HS-5 (cell line): Measurements from ENCODE around the gene EML4.
"Not testable (repeated sequence)": the region's sequence is repeated elsewhere in the genome, so short reads cannot be mapped to it uniquely, and the experiment has no call there.

ENCODE experiments used
- DNase-seq: peaks from one replicate; pipeline ENCODE4 v3.0.0-alpha.2; 2012; ENCODE audit warnings: low read depth

The EML4 gene

DNA sequence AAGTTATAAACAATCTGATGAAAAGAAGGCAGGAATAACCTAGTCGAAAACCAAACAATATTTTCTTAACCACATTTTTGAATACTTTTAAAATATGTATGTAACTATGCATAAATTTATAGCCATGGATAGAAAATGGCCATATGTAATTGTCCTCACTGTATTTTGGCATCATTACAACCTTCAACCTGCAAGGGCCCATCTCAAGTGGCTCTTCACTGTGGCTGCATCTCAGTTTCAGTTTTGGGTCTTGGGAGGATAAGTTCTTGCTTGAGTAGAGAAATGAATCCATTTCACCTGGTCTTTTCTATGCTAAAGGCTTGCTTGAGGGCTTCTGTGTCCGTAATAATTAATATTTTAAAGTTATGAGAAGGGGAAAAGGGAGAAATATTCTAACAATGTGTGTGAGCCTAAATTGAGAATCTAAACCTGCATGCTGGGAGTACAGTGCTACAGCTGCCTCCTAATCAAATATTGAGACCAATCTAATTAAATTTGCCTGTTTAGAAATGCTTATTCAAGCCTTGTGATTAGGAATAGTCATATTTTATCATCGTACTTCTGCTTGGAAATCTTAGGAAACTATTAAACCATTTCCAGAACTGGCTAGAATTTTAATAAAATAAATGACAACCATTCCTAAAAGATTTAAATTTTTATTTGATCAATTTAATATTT, 92.5 kb downstream of the EML4 start:
- no peak for DNase-seq

DNA sequence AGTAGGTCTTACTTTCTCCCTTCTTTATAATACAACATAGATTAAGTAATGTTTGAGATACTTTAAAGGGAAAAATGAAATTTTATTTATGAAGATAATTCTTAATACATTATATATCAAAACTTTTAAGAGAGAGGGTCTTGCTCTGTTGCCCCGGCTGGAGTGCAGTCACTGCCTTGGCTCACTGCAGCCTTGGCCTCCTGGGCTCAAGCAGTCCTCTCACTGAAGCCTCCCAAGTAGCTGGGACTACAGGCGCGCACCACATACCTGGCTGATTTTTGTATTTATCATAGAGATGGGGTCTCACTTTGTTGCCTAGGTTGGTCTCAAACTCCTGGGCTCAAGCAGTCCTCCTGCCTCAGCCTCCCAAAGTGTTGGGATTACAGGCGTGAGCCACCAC, 97.1 kb downstream of the EML4 start:
- no peak for DNase-seq

DNA sequence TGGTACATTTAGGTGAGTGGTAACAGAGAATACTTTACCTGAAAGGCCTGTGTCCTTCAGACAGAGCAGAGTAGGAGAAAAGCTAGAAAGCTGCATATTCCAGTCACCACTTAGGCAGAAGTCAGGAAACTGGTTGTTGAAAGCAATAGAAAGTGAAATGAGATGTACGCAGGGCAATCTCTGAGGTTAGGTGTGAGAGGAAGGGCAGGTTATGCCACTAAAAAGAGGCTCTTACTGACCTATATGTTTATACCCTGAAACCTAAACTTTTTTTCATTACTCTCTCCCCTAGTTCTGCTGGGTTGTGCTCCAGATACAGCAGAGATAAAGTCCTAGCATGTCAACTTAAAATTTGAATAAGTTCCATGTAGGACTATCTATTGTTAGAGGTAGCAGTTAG, 98.4 kb downstream of the EML4 start:
- no peak for DNase-seq

DNA sequence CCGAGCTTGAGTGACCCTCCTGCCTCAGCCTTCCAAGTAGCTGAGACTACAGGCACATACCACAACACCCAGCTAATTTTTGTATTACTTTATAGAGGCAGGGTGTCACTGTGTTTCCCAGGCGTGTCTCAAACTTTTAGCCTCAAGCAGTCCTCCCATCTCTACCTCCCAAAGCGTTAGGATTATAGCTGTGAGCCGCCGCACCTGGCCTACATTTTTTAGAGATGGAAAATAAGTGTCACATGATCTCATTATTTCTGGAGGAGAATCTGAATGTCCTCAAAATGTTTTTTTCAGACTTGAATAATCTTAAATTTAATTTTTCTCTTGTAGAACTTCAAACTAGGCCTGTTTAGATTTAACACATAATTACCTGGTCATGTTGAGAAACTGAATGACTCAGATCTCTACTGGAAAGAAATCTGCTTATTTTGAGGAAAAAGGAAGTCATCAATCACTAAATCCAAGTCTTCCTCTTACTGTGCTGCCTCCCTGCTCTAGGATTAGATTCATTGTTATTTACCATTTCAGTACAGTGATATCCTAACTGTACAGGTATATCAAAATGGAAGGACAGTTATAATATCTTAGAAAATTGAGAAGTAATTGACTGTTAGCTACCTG, 99.5 kb downstream of the EML4 start:
- DNase-seq = no peak

DNA sequence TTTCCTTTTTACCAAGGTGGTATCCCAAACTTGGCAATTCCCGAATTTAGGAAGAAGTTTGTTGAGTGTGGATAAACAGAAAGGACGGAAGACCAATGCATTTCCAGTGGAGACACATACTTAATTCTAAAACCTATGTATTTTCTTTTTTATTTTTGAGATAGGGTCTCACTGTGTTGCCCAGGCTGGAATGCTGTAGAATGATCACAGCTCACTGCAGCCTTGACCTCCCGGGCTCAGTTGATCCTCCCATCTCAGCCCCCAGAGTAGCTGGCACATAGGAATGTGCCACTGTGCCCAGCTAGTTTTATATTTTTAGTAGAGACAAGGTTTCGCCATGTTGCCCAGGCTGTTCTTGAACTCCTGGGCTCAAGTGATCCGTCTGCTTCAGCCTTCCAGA, 101.6 kb downstream of the EML4 start:
- DNase-seq = no peak

DNA sequence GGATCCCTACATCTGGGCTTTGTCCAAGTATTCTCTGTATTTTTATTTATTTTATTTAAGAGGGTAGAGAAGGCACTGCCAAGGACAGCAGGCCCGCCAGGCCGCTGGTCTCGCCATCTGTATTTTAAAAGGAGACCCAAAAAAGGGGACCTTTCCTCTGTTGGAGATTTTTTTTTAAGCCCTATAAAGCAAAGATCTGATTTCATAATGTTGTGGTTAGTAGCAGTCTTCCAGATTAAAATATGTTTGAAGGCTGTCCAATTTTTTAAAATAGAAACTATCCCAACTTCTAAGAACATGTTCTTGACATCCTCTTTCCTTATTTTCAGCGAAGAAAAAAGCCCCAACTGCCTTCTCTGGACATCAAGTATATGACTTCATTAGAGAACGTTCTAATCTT, 102.1 kb downstream of the EML4 start:
- DNase-seq = not testable (repeated sequence)

DNA sequence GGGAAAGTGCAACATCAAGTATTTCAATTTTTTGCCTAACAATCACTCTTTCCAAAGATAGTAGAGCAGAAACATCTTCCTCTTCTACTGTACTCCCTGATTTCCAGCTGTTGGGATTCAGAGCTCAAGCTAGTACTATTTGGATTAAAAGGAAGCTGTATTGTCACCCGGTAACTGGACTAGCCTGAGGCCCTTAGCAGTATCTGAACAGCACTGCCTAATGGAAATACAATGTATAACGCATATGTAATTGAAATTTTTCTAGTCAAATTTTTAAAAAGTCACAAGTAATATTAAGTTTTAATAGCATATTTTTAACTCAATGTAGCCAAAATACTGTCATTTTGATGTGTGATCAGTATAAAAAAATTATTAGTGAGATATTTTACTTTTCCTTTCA, 105.7 kb downstream of the EML4 start:
- no peak for DNase-seq

DNA sequence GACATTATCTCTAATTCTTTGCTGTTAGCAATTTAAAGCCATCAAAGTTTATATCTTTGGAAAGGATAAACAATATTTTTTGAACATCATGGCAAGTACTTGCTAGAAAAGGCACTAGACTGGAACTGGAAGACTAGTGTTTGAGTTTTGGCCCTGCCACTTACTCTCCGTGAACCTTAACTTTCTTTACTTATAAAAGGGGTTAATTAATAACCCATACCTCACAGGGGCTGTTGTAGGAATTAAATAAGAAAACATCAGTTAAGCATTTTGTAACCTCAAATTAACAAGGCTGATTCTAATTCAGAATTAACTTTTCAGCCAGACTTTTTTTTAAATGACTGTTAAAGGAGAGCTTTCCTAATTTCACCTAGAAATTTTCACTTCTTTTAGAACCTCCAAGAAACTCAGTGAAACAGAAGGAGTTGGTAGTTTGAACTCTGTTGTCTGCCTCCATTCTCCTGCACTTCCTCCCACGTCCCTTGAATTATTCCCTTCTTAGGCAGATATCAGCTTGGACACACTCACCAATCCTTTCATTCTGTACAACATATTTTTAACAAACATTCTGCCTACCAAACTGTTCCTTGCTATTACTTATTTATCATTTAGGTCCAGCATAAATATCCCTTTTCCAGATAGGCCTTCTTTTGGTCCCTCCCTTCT, 112.4 kb downstream of the EML4 start:
- DNase-seq = no peak

DNA sequence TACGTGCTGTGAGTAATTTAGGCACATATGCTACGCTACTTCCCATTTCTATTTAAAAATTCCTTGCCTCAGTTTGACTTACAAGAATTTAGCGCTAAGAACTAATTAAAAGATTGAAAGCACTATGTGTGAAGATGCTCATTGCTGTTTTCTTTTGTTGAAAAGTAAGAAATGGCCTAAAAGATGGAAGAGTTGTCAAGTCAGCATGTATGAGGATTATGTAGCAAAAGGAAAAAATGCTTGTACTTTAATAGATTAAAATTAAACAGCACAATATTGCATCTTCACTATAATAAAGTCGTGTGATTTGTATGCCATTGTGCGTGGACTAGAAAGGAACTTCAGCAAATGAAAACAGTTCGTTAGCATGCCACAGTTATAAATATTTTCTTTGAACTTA, 114.9 kb downstream of the EML4 start:
- no peak for DNase-seq

DNA sequence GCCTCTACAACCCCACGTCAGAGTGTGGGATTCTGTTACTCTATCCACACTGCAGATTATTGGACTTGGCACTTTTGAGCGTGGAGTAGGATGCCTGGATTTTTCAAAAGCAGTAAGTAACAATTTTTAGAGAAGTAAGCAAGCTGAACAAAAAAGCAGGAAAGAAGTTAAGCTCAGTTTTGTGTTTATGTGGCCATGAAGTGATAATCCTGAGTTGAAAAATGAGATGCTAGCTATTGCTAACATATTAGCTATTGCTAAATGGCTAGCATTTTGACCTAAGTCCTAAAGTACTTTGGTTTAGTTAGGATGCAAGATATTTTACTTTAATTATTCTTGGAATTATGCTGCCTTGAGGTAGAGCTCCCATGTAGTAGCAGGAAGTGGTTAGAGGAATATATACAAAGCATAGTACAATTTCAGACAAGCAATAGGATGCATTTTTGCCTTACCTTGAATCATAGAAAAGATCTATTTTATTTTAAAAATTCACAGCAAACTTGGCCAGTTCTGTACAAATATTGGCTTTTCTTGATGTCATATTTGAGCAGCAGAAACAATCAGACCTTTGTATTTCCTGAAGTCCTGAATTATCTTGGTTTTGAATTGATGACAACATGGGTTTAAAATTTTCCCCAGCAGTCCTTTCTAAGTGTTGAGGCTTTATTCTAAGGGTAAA, 117.3 kb downstream of the EML4 start:
- DNase-seq = no peak

DNA sequence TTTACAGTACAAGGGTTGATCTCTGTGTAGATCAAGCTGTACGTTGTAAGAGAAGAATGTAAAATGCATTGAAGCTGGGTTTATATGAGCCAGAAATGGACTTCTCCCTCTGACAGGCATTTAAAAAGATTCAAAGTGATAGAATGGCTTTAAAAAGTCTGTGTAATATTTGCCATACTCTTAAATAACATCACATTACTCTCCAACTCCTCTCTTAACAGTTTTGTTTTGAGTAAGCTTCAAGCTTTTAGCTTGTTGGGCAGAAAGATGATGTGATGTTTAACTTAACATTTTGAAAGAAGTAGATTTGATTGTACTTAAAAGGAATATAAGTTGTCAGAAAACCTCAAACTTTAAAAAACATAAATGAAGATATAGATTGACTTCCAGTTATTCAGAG, 119.7 kb downstream of the EML4 start:
- no peak for DNase-seq

DNA sequence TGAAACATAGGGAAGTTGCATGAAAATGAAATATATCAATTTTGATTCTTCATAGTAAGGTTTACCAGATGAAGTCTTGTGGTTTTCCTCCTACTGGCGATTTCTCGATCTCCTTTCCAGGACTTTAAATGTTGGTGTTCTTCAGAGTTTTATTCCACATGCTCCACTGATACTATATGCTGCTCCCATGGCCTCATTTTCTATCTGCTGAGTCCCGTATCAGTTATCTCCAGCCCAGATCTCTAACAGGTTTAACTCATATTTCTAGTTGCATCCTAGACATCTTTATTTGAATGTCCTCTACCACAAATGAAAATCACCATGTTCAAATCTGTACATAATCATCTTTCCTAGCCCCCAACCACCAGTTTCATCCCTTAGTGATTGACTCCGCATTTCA, 120.1 kb downstream of the EML4 start:
- no peak for DNase-seq

DNA sequence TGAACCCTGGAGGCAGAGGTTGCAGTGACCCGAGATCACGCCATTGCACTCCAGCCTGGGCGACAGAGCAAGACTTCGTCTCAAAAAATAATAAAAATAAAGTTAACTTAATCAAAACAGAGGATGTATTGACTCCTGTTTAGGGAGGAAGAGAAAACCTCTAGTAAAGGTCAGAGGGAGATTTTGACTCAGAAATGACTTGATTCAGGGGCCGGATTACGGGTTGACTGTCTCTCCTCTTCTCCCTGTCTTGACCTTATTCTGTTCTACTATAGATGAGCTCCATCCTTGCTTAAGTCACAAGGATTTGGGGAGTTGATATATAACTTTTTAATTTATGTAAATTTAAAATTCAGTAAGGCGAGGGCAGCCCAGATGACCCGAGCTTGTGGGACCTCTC, 120.9 kb downstream of the EML4 start:
- DNase-seq = no peak

DNA sequence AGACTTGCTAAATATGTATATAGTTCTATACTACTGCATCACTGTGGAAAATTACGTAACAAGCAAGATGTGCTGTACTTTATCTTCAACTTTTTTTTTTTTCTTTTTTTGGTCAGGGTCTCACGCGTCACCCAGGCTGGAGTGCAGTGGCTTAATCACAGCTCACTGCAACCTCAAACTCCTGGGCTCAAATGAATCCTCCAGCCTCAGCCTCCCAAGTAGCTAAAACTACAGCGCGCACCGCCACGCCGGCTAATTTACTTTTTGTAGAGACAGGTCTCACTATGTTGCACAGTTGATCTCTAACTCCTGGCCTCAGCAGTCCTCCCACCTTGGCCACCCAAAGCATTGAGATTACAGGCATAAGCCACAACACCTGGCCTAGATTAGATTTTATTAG, 123.9 kb downstream of the EML4 start:
- no peak for DNase-seq

DNA sequence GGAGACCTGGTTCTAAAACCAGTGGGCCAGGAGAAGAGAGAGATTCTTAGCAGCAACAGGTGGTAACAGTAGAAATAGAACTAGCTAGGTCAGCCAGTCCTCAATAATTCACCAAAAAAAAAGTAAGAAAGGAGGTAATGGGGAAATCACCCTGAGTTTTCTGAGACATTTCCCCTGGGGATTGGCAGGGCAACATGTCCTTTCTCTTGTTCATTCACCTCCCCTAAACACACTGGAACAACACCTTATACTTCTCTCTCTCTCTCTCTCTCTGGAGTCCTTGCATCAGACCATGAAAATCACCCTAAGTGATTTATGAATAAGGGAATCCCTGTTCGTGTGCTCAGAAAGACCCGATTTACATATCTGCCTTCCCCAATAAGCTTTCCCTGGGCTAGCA, 127.1 kb downstream of the EML4 start:
- DNase-seq = no peak

DNA sequence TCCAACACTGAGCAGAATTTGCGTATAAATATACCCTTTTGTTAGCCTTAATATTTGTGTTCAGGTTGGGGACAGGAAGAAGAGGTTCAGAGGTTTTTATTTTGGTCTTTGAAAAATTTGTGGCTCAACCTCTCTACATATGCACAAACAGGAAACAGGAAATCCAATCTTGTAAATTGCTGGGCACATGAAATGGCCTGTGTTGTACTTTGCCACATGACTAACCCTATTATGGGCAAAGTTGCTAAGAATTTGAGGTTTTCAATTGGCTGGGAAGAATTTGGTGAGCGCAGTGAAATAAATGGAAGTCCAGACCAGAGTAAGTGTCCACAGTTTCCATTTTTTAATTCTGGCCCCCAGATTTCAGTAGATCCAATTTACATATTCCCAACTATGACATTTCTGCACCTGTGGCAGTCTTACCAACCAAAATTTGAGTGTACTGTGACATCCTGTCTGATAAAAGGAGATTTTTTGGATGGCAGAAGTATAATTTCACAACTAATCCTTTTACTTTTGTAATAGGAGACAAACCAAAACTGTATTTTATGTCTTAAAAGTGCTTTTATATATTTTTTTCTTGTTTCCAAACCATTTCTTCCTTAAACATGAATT, 128.3 kb downstream of the EML4 start:
- no peak for DNase-seq

DNA sequence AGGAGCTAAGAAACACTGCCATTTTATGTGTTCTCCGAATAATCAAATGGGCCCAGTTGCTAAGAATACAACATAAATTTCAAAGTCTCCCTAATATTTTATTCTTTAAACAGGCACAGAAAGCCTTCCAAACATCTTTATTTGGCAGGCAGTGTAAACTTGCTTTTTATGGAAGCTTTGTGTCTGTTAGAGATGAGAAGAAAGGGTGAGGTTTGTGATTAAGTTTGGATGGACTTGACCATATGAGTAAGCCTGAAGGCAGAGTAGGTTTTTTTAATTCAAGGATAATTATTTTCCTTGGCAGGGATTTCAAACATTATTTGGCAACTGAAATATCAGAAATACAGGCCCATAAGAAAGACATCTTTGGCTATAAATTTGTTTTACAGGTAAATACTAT, 129.0 kb downstream of the EML4 start:
- no peak for DNase-seq

DNA sequence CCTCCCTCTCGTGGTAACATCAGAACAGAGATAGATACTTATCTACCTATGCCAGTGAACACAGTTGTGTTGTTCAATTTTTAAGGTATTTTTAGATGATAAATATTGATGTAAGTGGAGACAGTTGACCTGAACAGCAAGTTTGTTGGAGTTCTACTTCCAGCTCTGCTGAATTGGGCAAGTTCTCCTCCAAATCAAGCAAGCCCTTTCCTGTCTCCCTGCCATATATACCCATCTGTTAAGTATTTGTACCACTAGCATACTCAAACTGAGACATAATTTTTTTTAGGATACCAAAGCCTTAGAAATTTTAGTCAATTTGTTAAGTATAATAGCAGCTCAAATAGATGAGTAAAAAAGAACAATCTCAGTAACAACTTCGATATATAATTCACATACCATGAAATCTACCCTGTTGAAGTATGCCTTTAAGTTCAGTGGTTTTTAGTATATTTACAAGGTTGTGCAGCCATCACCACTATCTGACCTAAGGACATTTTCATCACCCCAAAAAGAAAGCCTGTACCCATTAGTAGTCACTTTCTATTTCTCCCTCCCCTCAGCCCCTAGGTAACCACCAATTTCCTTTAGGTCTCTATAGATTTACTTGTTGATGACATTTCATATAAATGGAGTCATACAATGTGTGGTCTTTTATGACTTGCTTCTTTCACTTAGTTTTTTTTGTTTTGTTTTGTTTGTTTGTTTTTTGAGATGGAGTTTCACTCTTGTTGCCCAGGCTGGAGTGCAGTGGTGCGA, 130.0 kb downstream of the EML4 start:
- DNase-seq = no peak

DNA sequence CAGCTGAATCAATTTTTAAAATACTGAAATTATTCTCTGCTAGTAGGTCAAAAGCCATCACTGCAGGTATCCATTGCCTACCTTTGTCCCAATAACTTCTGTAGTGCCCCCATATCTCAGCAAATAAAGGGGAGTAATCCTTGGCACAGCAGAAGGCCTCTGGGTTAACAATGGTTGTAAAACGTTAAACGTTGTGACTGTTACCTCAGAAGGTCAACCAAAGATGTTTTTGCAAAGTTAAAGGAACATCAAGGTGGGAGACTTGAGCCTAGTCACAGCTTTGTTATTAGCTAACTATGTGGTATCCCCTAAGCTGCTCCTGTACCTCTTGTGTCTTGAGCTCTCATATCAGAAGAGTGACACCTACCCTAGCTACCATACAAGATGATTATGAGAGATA, 131.4 kb downstream of the EML4 start:
- no peak for DNase-seq

DNA sequence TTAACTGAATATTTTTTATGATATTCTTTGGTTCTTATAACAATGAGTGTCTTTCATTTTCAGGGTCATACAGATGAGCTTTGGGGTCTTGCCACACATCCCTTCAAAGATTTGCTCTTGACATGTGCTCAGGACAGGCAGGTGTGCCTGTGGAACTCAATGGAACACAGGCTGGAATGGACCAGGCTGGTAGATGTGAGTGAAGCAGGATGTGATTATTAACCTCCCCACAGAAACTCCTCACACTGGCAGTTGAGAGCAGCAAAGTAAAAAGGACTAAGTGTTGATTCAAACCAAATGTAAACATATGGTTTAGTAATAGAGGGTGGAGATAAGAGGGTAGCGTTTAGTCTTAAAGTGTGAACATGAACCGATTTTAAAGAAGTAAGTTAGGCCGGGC, 134.1 kb downstream of the EML4 start:
- DNase-seq = no peak

DNA sequence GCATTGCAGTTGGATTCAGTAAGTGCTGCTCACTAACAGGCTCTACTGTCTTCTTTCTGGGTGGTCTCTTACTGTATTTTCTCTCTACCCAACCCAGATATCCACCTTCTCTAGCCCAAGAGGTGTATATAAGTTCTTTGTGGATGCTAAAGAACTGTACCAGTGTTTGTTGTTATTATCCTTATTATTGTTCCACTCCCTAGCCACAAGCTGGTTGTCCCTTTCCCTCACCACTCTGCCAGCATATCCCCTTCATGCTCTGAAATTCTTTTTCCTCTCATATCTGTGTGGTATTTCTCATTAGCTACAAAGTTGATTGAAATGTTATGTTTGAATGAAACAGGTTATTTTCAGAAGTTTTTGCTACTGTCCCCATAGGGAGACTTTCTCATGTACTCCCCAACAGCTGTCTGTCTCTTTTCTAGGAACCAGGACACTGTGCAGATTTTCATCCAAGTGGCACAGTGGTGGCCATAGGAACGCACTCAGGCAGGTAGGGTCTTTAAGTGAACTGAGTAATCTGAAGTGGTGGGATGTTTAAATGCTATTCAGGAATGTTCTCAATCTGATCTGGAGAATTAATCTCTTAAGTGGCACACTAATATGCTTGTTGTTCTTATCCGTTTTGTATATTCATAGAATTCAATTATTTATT, 135.0 kb downstream of the EML4 start:
- DNase-seq = no peak
